CD4-positive, alpha-beta T cell treated with Interferon alpha-2 for 1 hour (primary cell): ENCODE measurements around the gene HOXA11.
A peak's percentile ranks its signal among the peaks of the same experiment; 100 is the strongest.

Experiments used
- DNase-seq, 2 donors: peaks; one replicate each; pipeline ENCODE4 v3.0.0-alpha.2; 2020 to 2022

Gene HOXA11

DNA sequence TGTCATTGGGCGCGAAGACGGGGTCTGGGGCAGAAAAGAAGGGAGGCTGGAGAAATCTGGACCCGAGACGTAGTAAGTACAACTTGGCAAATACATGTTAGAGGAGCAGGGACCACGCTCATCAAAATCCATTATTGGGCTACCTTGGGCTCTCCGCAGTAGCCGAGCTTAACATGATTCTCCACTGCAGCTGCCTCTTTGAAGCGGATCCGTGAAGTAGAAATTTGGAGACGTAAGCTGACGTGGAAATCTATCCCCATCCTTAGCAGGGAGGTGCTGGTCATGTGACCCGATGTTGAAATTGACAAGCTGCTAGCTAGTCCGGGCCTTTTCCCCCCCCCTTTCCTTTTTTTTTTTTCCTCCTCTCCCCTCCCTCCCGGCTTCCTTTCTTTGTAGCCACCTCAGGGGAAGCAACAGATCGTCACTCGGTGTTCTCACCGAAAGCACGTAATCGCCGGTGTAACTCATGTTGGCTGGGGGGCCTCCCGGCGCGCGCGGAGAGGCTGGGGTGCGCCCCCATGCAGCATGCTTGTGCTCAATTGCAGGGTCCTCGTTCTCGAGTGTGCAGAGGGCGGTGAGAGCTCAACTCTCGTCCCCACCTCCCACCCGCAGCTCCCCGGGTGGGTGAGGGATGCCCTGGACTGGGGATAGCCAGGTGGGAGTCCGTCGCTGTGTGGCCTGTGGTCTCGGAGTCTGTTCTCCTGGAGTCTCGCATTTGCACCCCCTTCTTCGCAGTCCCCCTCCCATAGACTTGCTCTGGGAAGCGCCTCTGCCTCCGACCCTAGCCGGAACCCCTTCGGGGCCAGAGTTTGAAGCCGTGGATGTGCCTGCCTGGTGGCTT is at the start of gene HOXA11:
Gene HOXA11 (minus strand): TSS at position 220 of the 841 bp plus-strand sequence. CDS start 88 bp downstream, at position 132.
- no peak for DNase-seq

DNA sequence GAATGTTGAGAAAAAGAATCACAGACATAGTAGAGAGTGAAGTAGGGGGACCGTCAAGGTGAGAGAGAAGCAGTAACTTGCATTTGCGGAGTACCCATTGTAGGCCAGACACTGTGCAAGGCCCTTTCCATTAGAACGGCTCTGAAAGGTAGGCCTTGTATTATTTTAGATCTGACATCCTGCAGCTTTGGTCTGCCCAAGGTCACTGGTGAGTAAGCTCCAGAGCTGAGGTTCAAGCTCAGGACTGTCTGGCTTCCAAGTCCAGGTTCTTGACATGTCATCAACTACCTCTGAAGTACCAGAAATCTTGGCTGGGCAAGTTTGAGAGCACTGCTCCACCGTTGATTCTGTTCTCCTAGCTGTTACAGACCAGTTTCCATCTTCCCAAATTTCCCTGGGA is 44.4 kb upstream of the HOXA11 start:
- DNase-seq, result no peak

DNA sequence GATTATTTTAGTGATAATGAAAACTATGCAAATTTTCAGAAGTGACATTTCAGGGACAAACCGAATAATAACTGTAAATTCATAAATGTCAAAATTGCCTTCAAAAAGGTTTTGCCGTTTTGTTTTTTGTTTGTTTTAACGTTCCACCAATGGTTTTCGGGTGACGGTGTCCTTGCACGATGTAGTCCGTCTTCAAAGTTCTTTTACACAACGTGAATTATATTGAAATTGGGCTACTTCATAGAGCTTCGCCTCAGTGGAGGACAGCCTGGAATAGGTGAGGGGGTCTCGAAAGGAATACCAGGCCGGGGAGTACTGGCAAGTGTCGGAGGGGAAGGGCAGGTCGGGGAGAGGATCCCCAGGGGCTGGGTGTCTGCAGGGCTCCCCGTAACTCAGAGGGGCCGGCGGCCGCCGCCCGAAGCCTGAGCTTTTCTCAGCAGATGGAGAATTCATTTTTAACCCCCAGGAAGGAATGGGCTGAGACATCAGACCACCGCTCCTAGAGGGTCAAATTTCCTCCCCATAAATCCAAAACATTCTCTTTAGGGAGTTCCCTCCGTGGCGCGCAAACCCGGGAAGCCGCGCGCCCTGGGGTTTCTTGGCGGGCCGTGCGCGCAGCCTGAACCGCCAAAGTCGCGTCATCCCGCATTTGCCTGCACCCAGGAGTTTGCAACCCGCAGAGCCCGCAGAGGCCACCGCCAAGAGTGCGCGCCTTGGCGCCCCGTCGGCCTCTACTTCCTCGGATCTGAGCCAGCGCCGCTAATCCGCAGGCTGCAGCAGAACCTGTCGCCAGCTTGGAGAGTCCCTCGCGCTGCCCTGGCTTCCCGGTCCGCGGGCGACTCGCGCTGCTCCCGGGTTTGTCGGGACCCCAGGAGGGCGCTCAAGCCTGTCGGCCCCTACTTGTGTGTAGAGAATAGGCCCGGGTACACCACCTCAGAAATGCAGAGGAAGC is 40.2 kb upstream of the HOXA11 start:
- DNase-seq, result no peak

DNA sequence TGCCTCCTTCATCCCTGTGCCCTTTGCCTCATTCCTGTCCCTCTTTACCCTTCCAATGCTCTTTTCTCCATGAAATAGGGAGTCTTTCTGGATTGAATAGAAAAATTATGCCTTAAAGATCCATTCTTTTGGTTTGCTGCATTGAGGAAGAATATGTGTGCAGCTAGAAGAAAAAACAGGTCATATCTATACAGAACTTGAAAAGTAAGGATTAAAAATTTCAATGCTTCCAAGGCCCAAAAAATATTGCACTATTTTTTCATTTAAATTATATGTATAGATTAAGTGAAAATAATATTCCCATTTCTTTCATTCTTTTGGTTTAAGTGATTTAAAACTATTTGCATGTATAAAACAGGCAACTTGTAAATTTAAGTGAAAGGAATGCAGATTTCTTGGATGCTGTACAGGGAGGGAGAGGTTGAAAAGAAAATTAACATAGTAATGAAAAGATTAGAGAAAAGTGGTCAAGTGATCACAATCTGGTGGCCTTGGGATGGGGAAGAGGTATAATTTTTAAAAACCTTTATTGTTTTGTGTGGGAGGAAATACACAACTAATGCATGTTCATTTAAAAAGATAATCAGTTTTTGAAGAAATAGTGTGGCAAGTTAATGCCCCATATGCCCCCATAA is 39.0 kb upstream of the HOXA11 start:
- no peak for DNase-seq

DNA sequence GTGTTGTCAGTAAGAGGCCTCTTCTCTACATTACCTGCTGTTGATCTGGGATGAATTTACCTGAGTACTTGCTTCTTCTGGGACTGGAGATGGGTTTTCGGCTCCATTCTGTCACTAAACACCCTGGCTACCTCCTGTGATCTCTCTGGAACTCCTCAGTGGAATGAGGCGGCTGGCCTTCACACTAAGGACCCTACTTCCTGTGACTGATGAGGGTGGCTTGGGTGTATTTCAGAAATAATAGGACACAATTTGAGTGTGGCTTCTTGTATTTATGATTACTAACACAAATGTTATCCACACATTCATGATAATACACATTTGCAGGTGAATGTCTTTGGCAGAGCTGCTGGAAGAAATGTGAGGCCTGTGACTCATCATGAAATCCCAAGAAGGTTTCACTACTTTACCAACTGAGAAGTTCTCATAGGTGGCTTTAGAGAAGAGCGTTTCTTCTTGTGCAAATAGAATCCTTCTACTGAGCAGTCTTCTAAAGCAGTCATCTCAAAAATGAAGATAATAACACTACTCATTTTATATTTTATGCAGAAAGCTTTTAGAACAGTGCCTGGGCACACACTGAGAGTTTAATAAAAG is 36.3 kb upstream of the HOXA11 start:
- no peak for DNase-seq

DNA sequence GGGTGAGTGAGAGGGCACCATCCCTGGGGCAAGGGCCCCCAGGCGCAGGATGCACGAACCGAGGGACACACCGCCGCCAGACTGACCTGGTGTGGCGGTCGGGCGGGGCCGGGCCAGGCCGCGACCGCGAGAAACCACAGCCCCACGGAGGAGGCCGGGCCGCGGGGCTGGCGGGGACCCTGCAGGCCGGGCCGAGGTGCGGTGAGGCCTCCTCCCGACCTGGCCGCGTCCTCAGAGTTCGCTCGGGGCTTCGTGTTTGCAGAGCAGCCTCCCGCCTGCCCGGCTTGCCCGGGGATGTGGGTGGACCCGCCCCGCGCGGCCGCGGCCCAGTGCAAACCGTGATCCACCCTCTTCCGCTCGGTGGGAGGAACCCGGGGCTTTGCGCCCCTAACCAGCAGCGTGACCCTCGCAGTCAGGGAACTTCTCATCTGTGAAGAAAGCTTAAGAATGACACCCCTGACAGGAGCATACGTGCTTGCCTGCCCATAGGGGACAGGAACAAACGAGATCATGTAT is 35.5 kb upstream of the HOXA11 start:
- DNase-seq, result no peak

DNA sequence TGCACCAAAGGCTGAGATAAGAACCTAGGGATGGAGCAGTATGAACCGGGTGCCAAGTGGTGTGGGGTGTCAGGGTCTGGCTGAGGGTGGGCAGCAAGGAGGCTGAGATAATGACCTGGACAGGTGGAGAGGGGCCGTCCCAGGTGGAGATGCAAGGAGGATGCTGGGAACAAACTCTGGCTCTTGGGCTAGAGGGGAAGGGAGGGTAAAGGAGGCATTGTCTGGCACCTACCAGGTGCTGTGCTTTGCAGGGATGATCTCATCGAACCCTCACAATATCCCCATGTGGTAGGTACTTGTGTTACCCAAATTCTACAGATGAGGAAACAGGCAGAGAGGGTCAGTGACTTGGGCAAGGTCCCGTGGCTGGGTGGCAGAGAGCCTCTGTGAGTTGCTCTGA is 34.8 kb upstream of the HOXA11 start:
- DNase-seq, result no peak

DNA sequence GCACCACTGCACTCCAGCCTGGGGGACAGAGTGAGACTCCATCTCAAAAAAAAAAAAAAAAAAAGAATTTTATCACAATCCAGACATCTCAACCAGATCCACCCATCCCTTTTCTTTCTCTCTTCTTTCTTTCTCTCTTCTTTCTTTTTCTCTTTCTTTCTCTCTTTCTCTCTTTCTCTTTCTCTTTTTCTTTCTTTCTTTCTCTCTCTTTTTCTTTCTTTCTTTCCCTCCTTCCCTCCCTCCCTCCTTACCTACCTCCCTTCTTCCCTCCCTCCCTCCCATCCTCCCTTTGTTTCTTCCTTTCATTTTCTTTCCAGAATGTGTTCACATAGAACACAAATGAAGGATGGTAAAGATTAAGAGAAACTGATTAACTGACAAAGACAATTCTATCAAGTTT is 32.9 kb upstream of the HOXA11 start:
- no peak for DNase-seq

DNA sequence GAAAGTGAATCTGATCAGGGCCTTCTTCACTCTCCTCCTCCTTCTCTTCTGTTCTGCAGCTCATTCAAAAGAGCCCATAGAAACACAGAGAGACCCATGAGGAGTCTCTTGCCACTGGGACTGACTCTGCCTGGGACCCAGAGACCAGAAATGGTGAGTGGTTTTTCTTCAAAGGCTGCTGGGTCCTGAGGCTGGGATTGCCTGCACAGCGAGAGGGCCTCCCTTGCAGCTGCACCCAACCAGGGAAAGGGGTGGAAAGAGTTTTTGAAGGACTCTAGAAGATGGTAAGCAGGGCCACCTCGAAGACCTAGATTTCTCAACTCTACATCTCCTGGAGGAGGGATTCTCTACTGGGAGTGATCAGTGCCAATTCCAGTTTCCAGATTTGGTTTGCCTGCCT is 30.3 kb upstream of the HOXA11 start:
- DNase-seq, result no peak

DNA sequence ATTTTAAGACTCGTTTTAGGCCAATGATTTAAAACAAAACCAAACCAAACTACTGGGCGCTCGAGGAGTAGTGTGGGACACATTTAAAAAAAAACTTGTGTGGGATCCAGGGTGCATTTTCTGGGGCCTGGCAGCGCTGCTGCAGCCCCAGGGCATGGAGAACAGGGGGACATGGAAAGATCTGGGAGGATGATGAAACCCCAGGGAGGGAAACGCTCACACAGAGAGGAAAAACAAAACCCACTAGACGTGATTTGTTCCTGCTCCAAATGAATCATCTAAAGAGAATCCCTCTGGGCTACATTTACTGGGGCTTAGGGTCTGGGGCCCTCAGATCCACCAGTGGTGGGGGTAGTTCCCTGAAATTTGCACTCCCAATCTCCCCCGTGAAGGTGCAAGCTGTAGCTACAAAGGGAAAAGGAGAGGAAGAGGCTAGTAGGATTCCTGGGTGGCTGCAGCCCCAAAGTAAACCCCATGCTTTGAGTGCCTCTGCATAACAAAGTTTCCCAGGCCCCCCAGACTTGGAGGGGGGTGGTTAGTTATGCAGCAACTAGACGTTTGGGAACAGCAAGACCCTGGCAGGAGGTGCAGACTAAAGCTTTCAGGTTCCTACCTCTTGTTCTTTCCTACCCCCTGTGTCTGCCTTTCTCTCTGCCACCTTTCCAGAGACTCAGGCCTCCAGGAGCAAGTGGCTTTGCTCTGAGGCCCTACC is 29.4 kb upstream of the HOXA11 start:
- DNase-seq, result no peak

DNA sequence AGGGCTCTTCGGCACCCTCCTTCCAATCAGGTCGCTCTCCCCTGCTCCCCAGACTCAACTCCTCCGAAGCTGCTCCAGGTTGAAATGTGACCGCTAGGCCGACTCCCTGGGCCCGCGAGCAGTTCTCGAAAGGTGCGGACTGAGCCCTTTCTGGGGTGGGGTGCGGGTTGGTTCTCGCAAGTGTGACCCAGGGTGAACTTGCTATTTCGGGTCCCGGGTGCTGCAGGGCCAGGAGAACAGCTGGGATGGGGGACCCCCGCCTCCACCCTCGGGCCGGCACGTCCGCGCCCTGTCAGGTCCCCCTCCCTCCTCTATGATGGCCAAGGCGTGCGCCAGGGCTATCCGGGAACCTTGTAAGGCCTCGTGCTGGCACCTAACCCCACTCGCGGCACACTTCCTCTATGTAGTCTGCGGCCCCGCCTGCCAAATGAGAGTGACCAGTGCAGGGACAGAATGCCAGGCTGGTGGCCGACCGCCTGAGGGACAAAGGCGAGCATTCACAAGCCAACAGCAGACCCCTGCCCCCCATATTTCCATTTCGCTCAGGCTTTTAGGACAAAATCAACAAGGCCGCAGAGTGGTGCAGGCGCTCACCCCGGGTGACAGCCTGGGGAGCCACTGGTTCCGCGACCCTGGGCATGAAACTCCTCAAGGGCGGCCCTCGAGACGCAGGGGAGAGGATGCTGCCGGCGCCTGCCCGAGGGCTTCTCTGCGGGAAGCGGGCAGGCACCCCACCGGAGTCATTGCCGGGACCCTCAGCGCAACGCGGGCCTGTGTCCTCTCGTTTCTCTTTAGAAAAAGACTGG is 28.6 kb upstream of the HOXA11 start:
- no peak for DNase-seq

DNA sequence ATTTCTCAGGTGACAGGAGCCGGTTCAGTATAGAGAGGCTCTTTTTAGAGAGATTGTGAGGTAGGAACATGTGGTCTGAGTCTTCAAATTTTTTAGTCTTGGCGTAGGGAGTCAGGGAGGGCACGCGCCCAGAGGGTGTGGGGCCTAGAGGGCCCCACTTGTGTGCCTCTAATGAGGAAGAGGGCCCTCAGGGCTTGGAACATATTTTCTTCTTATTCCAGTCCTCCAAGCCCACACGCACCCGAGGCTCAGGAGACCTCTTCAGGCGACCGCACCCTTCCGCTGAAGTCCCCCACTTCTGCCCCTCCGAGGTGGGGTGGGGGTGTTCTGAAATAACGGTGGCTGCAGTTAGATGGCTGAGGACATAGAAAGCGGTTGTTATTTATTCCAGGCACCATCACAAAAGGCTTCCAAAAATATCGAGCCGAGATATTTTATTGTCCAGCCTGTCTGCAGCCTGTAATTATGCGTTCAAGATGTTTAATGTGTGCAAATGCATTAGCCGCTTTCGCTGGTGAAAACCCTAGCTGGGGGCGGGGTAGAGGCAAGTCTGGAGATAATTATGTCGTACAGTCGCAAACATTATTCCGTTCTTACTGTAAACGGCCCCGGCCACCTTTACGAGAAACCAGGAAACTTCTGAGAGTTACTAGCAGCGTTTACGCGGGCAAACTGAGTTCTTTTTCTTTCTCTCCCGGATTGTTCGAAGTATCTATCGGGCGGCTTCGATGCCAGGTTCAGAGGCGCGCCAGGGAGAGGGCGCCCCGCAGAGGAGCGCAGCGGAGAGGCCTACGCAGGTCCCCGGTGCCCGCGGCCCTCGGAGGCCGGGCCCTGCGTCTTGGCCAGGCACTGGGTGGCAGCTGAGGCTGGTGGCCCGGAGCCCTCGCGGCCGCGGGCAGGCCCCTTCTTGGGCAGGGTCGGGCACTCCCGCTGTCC is 27.7 kb upstream of the HOXA11 start:
- DNase-seq, result no peak

DNA sequence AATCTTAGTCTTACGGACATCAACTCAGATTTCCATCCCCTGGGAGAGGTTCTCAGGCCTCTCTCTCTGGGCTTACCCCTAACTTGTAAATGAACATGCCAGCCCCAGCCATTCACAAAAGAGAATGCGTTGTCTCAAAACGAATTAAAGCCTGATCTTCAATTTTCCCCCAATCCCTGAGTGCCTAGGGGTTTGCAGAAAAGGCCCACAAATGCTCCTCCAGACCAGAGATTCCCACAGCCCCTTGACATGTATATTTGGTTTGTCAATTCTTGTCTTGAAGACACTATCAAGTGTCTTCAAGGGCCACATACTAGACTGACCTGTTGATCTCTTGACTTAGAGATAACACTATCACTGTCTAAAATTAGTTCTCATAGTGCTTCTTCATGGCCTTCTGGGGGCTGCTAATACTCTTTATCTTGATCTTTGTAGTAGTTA is 26.8 kb upstream of the HOXA11 start:
- no peak for DNase-seq

DNA sequence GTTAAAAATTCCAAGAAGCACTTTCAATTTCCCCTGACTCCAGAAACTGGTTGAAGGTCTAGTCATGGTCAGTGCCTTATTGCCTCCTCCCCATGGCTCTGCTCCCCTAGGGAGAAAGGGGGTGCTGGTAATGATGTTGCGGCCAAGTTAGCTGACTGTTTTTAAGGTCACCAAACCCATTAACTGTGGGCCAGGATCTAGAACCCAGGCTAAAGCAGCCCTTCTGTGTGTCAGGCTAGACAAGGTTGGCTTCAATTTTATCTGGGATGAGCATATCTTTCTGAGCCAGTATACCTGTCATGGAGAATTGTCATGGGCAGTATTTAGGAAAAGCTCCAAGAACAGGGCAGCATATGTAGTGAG is 26.0 kb upstream of the HOXA11 start:
- no peak for DNase-seq

DNA sequence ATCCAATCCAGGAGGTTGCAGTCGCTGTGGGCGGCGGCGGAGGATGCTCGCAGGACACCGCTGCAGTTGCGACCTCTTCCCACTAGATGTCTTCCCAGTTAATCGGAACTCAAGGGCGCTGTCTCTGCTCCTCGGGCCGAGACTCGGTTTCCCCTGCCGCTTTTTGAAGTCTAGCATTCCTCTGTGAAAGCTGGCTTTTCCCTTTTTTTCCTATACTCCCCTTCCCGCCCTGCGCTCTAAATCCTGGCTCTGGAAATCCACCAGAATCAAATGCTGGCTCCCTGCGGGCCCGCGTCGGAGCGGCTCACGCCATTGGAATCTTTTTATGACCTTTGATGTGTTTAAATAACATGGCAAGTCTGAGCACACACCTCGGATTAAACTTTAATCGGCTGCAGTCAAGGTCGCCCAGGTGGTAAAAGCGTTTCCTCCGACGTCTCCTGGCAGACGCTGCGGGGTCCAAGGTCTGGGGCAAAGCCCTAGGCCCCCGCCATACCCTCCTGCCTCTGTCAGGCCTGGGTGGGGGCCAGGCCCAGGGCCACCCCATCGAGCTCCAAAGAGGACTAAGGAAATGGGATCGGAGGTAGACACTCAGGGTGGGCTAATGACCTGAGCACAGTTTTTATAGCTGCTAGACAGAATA is 25.5 kb upstream of the HOXA11 start:
- DNase-seq, result peak; percentile 20 to 39

DNA sequence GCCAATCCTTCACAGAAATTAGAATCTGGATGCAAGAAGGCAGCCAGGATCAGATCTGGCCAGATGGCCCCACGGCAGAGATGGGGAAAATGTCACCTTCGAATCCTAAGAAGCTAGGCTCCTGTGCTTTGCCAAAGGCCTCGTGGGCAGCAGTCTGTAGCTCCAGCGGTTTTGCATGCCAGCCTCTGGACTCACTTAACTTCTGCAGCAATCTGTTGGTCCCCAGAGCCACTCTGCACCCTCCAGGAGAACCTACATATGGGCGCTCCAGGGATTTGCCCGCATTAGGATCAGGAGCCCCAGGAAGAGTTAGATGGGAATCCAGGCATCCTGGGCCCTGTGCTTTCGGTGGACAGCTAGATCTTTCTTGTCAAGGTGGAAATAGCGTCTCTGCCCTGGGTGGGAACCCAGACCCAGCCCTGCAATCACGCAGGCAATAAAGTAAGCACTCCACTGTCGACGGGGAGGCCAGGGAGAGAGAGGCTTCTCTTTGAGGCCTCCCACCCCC is 25.0 kb upstream of the HOXA11 start:
- DNase-seq, result no peak

DNA sequence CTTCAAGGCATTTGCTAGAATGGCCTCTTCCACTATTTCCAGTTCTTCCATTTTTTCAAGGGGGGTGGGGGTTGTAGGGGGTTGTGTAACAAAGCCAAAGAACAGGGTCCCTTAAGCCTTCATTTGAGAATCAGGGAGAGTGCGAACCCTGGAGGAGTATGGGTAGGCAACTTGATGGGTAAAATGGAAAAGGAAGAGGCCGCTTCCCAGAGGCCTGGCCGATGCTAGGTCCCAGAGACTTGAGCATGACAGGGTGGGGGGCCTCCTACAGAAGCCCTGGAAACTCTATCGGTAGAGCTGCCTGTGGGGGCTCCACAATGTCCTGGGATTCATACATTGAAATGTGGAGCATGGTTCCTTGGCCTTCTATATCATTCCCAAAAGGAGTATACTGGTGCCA is 24.0 kb upstream of the HOXA11 start:
- DNase-seq, result no peak

DNA sequence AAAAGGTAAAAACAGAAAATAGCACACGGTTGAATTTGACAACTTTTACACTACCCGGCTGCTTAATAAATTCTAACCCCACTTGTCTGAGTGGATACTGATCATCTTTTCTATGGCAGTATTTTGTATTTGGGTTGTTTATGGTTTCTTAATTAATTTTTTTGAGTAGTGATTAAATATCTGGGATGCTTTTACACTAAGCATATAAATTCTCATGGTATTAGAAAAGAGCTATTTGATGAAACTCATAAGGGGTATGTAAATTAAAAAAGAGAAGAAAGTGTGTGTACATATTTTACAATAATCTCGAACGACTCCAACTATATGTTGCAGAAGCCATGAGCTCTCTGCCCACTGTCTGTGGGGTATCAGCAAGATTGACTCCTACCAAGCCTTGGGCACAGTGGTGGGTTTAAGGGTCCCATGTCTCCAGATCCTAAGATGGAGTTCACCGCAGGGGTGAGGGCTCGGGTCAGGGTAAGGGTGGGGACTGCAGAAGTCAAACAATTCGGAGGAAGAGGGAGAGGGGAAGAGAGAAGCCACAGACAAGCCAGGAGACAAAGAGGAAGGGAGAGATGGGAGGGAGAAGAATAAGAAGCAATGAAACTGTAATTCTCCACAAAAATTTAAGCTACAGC is 22.4 kb upstream of the HOXA11 start:
- no peak for DNase-seq
